Activated effector memory CD4-positive, alpha-beta T cell treated with Interleukin-2 at 50 U/mL for 16 hours (primary cell): Measurements from ENCODE around the gene NFIC.
"Not testable (repeated sequence)": the region's sequence is repeated elsewhere in the genome, so short reads cannot be mapped to it uniquely, and the experiment has no call there.

Experiments used
- DNase-seq: peaks from one replicate; pipeline ENCODE4 v3.0.0-alpha.2; 2020

NFIC gene

GRCh38 chr19:3365836-3366752 lies at the start of gene NFIC:
Gene NFIC, plus strand, starts transcription at chr19:3366583. Its CDS starts 54 bp downstream, at chr19:3366637.
- DNase-seq: no peak

GRCh38 chr19:3316659-3317207 lies 49.6 kb upstream of the NFIC start:
- DNase-seq: no peak

GRCh38 chr19:3319643-3320353 lies 46.6 kb upstream of the NFIC start:
- DNase-seq: no peak

- no peak for DNase-seq
Observed at GRCh38 chr19:3320354-3320670, 46.1 kb upstream of the NFIC start.

GRCh38 chr19:3320853-3321252 lies 45.5 kb upstream of the NFIC start:
- no peak for DNase-seq

GRCh38 chr19:3321696-3322095 lies 44.7 kb upstream of the NFIC start:
- DNase-seq: no peak

DNA sequence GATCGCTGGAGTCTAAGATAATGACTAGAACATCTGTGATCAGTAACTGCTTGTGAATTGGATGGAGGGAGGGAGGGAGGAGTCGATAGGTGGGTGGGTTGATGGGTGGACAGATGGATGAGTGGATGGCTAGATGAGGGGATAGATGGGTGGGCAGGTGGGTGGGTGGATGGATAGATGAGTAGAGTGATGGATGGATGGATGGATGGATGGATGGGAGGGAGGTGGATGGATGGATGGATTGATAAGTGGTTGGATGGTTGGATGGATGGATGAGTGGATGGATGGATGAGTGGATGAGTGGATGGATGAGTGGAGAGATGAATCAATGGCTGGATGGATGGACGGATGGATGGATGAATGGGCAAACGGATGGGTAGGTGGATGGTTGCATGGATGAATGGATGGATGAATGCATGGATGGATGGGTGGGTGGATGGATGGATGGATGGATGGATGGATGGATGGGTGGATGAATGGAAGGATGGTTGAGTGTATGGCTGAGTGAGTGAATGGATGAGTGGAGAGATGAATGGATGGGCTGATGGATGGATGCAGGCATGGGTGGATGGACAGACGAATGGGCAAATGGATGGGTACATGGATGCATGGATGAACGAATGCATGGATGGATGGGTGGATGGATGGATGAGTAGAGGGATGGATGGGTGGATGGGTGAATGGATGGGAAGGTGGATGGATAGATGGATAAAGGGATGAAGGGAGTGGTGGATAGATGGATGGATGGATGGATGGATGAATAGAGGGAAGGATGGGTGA lies 44.0 kb upstream of the NFIC start:
- DNase-seq: no peak

DNA sequence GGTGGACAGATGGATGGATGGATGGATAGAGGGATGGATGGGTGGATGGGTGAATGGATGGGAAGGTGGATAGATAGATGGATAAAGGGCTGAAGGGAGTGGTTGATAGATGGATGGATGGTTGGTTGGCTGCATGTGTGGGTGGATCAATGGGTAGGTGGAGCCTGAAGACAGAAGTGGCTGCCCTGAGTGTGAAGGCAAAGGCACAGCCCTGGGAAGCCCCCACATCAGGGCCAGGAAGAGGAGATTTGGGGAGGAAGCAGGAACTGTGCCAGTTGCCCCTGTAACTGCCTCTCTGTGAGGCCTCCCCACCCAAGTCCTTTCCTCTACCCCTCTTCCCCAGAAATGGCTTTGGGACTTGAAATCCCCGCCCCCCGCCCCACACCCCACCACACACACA lies 43.4 kb upstream of the NFIC start:
- DNase-seq: no peak

DNA sequence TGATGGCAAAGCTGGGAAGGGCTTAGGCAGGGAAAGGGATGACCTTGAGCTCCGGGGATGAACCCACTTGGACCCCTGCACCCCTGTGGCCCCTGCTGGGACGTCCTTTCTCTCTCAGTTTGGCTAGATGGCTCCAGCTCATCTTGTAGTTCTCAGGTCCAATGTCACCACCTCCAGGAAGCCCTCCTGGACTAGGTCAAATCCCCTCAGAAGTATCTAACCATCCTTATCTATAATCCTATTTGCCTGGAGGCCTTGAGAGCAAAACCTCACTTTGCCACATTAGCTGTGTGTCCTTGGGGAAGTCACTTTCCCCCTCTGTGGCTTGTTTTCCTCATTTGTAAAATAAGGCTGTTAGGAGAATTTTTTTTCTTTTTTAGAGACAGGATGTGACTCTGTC lies 42.7 kb upstream of the NFIC start:
- DNase-seq: no peak

DNA sequence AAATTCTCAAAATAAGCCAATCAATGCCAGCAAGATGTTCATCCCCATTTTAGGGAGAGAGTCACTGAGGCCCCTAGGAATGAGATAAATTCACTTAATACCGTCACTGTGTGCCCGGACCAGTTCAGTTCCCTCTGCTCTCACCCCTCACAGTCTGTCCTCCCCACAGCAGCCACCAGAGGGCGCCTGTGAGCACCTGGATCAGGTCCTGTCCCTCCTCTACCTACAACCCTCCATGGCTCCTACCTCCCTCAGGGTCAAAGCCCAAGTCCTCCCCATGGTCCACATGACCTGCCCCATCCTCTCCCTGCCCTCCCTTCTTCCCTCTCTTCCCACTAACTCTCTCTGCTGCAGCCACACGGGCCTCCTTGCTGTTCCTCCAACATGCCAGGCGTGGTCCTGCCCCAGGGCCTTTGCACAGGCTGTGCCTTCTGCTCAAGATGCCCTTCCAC lies 42.0 kb upstream of the NFIC start:
- DNase-seq: peak; percentile 53

DNA sequence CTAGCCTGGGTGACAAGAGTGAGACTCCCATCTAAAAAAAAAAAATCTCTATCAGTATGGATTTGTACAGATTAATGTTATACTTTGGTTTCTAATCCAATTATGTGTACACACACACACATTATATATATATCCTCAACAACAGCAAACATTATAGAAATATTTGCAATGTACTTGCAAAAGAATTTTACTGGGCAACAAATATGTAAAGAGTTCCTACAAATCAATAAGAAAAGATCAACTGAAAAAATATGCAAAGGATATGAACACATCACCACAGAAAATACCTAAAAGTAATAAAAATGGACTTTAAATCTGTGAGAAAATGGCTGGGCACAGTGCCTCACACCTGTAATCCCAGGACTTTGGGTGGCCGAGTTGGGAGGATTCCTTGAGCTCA lies 40.9 kb upstream of the NFIC start:
- no peak for DNase-seq

DNA sequence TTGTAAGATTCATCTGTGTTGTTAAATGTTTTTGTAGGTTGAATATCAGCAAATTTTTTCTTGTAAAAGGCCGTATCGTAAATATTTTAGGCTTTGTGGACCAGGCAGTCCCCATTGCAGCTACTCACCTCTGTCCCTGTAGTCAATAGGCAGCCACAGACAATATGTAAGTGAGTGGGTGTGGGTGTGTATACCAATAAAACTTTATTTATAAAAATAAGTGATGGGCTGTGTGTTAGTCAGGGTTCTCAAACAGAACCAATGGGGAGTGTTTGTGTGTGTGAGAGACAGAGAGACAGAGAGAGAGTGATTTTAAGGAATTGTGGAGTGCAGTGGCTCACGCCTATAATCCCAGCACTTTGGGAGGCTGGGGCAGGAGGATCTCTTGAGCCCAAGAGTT lies 37.6 kb upstream of the NFIC start:
- no peak for DNase-seq

DNA sequence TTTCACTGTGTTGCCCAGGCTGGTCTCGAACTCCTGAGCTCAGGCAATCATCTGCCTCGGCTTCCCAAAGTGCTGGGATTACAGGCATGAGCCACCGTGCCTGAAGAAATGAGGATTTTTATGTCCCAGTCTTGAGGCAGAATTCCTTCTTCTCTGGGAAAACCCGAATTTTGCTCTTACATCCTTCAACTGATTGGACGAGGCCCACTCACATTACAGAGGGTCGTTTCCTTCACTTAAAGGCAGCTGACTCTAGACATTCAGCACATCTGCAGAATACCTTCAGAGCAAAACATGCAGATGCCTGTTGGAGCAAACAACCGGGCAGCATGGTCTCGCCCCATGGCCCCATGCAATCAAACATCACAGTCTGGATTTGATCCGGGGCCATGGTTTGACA lies 36.3 kb upstream of the NFIC start:
- no peak for DNase-seq

- DNase-seq: not testable (repeated sequence)
Observed at GRCh38 chr19:3332232-3332631, 34.2 kb upstream of the NFIC start.

DNA sequence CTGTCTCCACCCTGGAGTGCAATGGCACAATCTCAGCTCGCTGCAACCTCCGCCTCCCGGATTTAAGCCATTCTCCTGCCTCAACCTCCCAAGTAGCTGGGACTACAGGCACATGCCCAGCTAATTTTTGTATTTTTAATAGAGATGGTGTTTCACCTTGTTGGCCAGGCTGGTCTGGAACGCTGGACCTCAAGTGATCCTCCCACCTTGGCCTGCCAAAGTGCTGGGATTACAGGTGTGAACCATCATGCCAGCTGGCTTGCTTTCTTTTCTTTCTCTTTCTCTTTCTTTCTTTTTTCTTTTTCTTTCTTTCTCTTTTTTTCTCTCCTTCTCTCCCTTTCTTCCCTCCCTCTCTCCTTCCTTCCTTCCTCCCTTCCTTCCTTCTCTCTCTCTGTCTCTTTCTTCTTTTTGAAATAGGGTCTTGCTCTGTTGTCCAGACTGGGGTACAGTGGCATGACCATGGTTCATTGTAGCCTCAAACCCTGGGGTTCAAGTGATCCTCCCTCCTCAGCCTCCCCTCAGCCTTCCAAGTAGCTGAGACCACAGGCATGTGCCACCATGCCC lies 33.3 kb upstream of the NFIC start:
- DNase-seq: no peak

GRCh38 chr19:3333662-3334061 lies 32.7 kb upstream of the NFIC start:
- DNase-seq: no peak

DNA sequence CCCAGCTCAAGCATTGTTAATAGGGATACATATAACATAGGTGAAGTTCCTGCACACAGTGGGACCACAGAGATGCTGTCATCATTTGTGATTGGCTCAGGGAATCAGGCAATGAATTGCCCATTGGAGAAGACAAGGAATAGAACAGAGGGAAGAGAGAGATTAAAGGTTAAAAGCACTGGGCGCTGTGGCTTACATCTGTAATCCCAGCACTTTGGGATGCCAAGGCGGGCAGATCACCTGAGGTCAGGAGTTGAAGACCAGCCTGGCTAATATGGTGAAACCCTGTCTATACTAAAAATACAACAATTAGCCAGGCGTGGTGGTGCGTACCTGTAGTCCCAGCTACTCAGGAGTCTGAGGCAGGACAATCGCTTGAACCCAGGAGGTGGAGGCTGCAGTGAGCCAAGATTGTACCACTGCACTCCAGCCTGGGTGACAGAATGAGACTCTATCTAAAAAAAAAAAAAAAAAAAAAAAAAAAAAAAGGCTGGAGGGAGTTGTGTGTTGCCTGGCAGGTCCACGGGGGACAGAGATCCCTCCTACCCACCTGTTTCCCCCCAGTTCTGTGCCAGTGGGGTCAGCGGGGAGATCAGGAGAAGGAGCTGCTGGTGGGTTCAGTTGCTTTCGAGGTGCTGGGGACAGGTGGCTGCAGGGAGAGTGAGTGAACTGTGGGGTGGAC lies 31.5 kb upstream of the NFIC start:
- not testable (repeated sequence) for DNase-seq

DNA sequence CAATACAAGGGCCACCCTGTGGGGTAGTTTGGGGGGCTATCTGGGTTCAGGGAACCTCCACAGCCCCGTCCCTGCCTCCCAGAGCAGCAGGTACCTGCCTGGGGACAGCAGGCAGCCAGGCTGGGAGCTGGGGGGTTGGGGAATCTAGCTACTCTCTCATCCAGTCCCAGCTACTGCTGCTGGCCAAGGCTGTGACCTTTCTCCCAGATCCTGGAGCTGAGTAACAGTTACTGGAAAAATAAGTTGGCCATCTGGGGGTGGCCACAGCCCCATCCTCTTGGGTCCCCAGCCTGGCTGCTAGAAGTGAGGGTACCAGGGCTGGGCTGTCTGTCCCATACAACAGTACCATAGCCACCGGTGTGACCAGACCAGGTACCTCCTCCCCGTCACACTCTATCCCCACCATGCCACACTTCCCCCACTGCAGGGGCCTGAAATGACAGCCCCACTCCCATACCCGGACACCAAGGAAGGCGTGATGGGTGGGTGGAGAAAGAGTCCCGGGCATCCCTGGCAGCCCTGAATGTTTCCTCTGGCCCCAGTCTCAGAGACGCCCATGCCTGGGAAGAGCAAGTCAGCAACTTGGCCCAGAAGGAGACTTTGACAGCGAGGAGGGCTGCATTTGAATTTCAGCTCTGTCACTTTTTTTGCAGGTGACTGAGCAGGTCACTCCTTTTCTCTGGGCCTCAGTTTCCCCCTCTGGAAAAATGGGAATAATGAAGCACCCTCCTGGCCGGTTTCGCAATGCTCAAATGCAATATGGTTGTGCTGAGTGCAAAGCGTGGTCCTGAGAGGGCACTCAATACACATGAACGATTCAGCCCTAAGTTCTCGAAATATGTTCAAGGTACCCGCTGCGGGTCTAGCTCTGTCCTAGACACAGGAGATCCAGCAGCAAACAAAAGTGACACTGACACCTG lies 30.7 kb upstream of the NFIC start:
- no peak for DNase-seq

DNA sequence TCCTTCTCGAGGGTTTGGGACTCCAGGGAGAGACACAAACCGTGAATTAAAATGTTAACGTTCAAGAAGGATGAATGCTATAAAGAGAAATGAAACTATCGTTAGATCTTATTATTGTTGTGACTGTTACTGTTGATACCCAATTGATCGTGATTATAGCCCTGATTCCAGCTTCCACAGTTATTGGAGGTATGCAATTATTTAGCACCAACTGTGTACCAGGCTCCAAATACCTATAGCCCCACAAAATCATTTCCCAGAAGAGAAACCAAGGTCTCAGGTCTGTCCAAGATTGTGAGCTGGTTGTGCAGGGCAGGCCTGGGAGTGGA lies 30.1 kb upstream of the NFIC start:
- DNase-seq: no peak

- no peak for DNase-seq
Observed at GRCh38 chr19:3336680-3337523, 29.5 kb upstream of the NFIC start.
